GM12873 (cell line): ENCODE results near the gene BRSK2.

ENCODE experiments used
- TF ChIP-seq, protein P1 (sequence below): IDR thresholded peaks from 2 replicates; pipeline ENCODE4 v1.5.1; 2012; ENCODE audit warnings: low read depth, mild to moderate bottlenecking, moderate library complexity, low read length, control low read depth; ENCODE audit not compliant: insufficient read depth; ENCODE audit errors: missing control alignments

BRSK2 gene

DNA sequence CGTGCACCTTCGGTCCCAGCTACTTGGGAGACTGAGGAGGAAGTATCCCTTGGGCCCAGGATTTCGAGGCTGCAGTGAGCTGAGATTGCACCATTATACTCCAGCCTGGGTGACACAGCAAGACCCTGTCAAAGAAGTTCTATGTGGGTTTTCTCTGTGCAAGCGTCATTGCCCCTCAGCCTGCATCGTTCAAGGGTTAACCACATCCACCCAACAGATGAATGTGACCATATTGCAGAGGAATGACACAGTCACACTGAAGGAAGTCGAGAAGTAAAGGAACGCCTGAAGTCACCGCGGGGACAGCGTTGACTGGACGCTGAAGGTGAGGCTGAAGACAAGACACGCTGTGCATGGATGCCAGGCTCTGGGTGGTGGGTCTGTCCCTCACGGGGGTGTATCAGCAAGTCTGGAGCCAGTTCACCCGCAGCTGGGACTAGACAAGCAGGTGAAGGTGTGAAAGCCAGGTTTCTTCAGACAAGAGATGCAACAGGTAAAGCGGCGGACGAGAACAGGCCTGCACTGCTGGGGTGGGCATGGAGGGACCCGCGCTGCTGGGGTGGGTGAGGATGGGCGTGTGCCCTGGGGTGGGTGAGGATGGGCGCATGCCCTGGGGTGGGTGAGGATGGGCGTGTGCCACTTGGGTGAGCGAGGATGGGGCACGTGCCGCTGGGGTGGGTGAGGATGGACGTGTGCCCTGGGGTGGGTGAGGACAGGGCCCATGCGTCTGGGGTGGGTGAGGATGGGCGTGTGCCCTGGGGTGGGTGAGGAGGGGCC, 43.8 kb upstream of the BRSK2 start:
- TF ChIP-seq, protein P1, sequence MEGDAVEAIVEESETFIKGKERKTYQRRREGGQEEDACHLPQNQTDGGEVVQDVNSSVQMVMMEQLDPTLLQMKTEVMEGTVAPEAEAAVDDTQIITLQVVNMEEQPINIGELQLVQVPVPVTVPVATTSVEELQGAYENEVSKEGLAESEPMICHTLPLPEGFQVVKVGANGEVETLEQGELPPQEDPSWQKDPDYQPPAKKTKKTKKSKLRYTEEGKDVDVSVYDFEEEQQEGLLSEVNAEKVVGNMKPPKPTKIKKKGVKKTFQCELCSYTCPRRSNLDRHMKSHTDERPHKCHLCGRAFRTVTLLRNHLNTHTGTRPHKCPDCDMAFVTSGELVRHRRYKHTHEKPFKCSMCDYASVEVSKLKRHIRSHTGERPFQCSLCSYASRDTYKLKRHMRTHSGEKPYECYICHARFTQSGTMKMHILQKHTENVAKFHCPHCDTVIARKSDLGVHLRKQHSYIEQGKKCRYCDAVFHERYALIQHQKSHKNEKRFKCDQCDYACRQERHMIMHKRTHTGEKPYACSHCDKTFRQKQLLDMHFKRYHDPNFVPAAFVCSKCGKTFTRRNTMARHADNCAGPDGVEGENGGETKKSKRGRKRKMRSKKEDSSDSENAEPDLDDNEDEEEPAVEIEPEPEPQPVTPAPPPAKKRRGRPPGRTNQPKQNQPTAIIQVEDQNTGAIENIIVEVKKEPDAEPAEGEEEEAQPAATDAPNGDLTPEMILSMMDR = no peak

DNA sequence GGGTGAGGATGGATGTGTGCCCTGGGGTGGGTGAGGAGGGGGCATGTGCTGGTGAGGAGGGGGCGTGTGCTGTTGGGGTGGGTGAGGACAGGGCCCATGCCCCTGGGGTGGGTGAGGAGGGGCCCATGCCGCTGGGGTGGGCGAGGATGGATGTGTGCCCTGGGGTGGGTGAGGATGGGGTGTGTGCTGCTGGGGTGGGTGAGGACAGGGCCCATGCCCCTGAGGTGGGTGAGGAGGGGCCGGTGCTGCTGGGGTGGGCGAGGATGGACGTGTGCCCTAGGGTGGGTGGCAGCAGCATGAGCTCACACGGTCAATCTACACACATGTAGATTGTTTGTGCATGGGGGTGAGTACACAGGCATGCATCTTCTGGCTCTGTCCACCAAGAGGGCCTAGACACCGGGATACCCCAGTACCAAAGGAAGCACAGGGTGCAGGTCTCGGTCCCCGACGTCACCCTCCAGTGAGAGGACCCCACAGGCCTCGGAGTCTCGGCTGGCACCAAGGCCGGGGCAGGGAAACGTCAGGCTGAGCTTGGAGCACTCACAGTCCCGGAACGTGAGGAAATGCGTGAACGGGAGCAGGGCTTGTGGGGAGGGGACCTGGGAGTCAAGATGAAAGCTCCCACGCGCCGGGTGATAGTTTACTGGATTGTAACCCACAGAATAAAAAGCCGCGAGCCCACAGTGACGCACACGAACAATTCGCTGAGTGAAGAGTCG, 42.9 kb upstream of the BRSK2 start:
- TF ChIP-seq, protein P1 = no peak

GRCh38 chr11:1348146-1348795, 41.5 kb upstream of the BRSK2 start:
- TF ChIP-seq, protein P1 = no peak

DNA sequence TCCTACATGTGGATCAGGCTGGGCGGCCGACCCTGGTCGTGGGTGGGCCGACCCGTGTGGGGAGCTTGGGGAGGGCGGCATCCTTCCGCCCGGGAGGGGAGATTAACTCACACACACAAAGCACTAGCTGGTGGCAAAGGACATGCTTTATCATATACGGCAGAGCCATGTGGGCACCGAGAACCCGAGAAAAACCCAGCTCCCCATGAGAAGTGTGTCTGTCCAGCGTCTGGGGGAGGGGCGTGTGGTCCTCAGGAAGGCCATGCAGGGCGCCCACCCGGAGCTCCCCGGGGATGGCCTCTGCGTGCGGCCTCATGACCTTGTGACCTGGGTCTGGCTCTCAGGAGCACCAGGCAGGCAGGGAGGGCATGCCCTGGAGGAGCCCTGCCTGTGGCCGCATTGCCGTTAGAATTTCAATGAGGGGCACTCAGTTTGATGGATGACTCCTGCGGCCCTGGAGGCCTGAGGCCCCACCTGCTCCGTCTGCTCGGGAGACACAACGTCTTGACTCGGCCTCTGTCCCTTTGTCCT, 40.9 kb upstream of the BRSK2 start:
- TF ChIP-seq, protein P1 = no peak

GRCh38 chr11:1349327-1350041, 40.2 kb upstream of the BRSK2 start:
- TF ChIP-seq, protein P1 = no peak

DNA sequence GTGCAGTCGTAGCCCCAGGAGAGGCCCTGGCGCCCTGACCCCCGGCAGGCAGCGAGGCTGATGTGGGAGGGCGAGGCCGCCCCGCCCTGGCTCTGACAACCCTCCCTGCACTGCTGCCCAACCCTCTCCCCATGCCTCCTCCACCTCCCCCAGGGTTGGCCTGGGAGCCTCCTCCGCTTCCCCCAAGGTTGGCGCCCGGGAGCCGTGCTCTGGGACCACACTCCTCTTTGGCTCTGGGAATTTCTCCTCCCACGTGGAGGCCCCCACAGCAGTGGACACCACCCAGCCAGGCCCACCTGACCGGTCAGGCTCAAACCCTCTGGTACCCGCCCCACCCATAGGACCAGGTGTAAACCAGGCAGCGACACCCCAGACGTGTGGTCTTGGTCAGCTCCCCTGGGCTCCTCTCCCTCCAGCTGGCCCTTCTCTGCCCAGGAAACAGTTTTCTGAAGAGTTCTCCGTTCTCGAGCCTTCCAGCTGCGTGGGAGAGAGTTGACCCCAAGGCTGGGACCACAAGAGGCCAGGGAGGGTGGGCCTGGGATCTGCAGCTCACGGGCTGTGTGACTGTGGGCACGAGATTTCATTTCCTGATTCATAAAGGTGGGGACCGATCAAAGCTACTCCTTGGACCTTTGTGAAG, 39.5 kb upstream of the BRSK2 start:
- TF ChIP-seq, protein P1 = no peak
